ENCODE measurements around the gene CYP2W1. TPM values are rescaled to one million over a fixed set of nuclear protein-coding genes. Genes with fewer than 3 reads are reported as not detected.

The CYP2W1 gene
- total and polyA plus RNA-seq, 2 donors (not counting 3 experiments of a cell fraction or from before 2014, with no cell fraction given): not detected

- CTCF ChIA-PET: interaction anchor here (1.0 to 2.5 kb wide), 2 partner anchors 16 to 200 kb away, joined by 3 to 8 read pairs; no protein-coding TSS in a partner anchor
These were observed 6.1 kb upstream of the CYP2W1 start for GRCh38 chr7:976901-977325.

More at GRCh38 chr7:976901-977325, 6.1 kb upstream of the CYP2W1 start:
- intact Hi-C loops (cut with micrococcal nuclease) (no loop called here), dilution Hi-C loops (cut with MboI; ENCODE audit: extremely low pct_ligation_motif_present, low sequenced_read_pairs) (no loop called here)
- Histone ChIP-seq H3K4me1 (ENCODE audit: control insufficient read depth, extremely low read depth, insufficient read depth, low read length) (peaks cover 9% of the 10 kb centered on the region), H4K20me1 (replicated peaks; ENCODE audit: control insufficient read depth, extremely low read depth, insufficient read depth, low read length) (no peaks in the 10 kb centered on the region), H3K4me2 (ENCODE audit: insufficient read depth, low read length) (no peak overlapping the region), H2AFZ (ENCODE audit: low read depth, low read length) (no peak overlapping the region), H3K9ac (replicated peaks; ENCODE audit: extremely low read depth, insufficient read depth, low read length) (no peak overlapping the region), H3K36me3 (ENCODE audit: control insufficient read depth in 2 of 2, extremely low read depth in 1 of 2, insufficient read depth in 2 of 2, low read length in 2 of 2) (peaks cover 4 to 11% of the 10 kb centered on the region in 2 experiments), H3K27ac (ENCODE audit: insufficient read depth, low read depth, low read length) (no peak overlapping the region), H3K9me1 (replicated peaks; ENCODE audit: control insufficient read depth, extremely low read depth, insufficient read depth, low read length) (no peaks in the 10 kb centered on the region), H3K27me3 (ENCODE audit: control insufficient read depth in 2 of 2, insufficient read depth in 2 of 2, low read length in 2 of 2) (no peaks in the 10 kb centered on the region), H3K4me3 (replicated peaks in 1 of 3; ENCODE audit: insufficient read depth in 1 of 3, low read depth in 1 of 3, low read length in 3 of 3) (no peak overlapping the region), H3K9me3 (replicated peaks; ENCODE audit: control insufficient read depth, insufficient read depth, low read length) (no peaks in the 10 kb centered on the region), H3K79me2 (ENCODE audit: control insufficient read depth, insufficient read depth, low read length) (peaks cover 34% of the 10 kb centered on the region)
- FAIRE-seq (no peak), DNase-seq (ENCODE audit: low read depth, low spot score) (no peak)
- POLR2A ChIA-PET: no interaction called here
- TF ChIP-seq GATA2 (IDR thresholded peaks at IDR 0.05; ENCODE audit: insufficient read depth, insufficient read length, low read depth, low read length): no peak
- TF ChIP-seq, protein P1, sequence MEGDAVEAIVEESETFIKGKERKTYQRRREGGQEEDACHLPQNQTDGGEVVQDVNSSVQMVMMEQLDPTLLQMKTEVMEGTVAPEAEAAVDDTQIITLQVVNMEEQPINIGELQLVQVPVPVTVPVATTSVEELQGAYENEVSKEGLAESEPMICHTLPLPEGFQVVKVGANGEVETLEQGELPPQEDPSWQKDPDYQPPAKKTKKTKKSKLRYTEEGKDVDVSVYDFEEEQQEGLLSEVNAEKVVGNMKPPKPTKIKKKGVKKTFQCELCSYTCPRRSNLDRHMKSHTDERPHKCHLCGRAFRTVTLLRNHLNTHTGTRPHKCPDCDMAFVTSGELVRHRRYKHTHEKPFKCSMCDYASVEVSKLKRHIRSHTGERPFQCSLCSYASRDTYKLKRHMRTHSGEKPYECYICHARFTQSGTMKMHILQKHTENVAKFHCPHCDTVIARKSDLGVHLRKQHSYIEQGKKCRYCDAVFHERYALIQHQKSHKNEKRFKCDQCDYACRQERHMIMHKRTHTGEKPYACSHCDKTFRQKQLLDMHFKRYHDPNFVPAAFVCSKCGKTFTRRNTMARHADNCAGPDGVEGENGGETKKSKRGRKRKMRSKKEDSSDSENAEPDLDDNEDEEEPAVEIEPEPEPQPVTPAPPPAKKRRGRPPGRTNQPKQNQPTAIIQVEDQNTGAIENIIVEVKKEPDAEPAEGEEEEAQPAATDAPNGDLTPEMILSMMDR (IDR thresholded peaks at IDR 0.05; ENCODE audit: extremely low read depth in 1 of 2, insufficient read depth in 1 of 2, low read depth in 1 of 2, low read length in 2 of 2): no peak
- no peak for TF ChIP-seq JUN (IDR thresholded peaks at IDR 0.05; ENCODE audit: borderline replicate concordance, insufficient read depth, insufficient read length, low read depth)
- TF ChIP-seq EZH2 (IDR thresholded peaks at IDR 0.05; ENCODE audit: borderline replicate concordance, low read depth, low read length, severe bottlenecking): no peak
- TF ChIP-seq POLR2AphosphoS5 (IDR thresholded peaks at IDR 0.05; ENCODE audit: insufficient read depth, low read depth, low read length): no peak
- TF ChIP-seq, protein P2, sequence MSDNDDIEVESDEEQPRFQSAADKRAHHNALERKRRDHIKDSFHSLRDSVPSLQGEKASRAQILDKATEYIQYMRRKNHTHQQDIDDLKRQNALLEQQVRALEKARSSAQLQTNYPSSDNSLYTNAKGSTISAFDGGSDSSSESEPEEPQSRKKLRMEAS (IDR thresholded peaks at IDR 0.05; ENCODE audit: insufficient read depth, insufficient read length): no peak
- no peak for TF ChIP-seq POLR2A (IDR thresholded peaks at IDR 0.05; ENCODE audit: low read depth, low read length)
- no peak for TF ChIP-seq FOS (IDR thresholded peaks at IDR 0.05; ENCODE audit: borderline replicate concordance, insufficient read depth, low read length)
- TF ChIP-seq MYC (IDR thresholded peaks at IDR 0.05; ENCODE audit: low read depth, low read length): no peak
- BruUV-seq (replicated peaks): no TSS peak

Data from endothelial cell of umbilical vein (primary cell).